Type B pancreatic cell (in vitro differentiated cells): ENCODE measurements around the gene LIPE. TPM values are rescaled to one million over a fixed set of nuclear protein-coding genes. Genes with fewer than 3 reads are reported as not detected.

Experiments
- DNase-seq: peaks from one replicate; pipeline ENCODE4 v3.0.0; 2021; ENCODE audit warnings: mixed read lengths; ENCODE audit not compliant: unreplicated experiment; ENCODE audit errors: extremely low spot score
- H3K27ac Mint-ChIP-seq: 2 replicates; pipeline ENCODE4 v1.8.0; 2021; ENCODE audit warnings: mild to moderate bottlenecking, mixed read lengths
- H3K27me3 Mint-ChIP-seq: 2 replicates; pipeline ENCODE4 v1.8.0; 2021; ENCODE audit warnings: mixed read lengths
- H3K36me3 Mint-ChIP-seq: 2 replicates; pipeline ENCODE4 v1.8.0; 2021; ENCODE audit warnings: mixed read lengths
- H3K4me1 Mint-ChIP-seq: one replicate; pipeline ENCODE4 v1.8.0; 2021; ENCODE audit warnings: mixed read lengths; ENCODE audit not compliant: unreplicated experiment
- H3K4me3 Mint-ChIP-seq: 2 replicates; pipeline ENCODE4 v1.8.0; 2021; ENCODE audit warnings: mild to moderate bottlenecking, mixed read lengths
- H3K9me3 Mint-ChIP-seq: 2 replicates; pipeline ENCODE4 v1.8.0; 2021; ENCODE audit warnings: mixed read lengths
- total RNA-seq: library from RNA; stranded (reverse); gene quantifications from 2 replicates; pipeline ENCODE4 v1.2.1, GENCODE V29; 2021; ENCODE audit warnings: low replicate concordance
- TF ChIP-seq, protein P1 (sequence below): fragments of 200-600 bp; sonication (generic); conservative IDR thresholded peaks from 2 replicates; pipeline ENCODE4 v1.5.0; 2021; ENCODE audit warnings: antibody characterized with exemption, mild to moderate bottlenecking

LIPE gene
- total RNA-seq, 1 donor from 2014 or later: 17.9 TPM

DNA sequence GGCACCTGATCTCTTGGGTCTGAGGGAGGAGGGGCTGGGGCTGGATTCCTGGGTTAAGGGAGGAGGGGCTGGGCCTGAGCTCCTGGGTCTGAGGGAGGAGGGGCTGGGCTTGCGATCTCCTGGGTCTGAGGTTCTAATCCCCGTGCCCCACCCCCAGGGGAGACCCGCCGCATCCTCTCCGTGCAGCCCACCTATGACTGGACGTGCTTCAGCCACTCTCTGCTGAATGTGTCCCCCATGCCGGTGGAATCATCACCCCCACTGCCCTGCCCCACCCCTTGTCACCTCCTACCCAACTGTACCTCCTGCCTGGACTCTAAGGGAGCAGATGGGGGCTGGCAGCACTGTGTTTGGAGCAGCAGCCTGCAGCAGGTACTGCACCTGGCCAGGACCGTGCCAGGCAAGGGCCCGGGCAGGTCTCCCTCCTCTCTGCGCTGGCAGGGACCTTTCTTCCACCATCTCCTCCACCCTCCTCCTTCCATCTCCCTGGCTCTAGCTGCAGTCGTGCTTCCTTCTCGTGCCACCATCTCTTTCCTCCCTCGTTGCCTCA lies 64.2 kb downstream of the LIPE start:
- no peak for DNase-seq
- Mint-ChIP-seq H3K27ac (no peak overlapping the region), H3K9me3 (no peaks in the 10 kb centered on the region), H3K4me3 (no peak overlapping the region), H3K4me1 (no peaks in the 10 kb centered on the region), H3K36me3 (peaks cover 22% of the 10 kb centered on the region), H3K27me3 (no peaks in the 10 kb centered on the region)
- TF ChIP-seq, protein P1, sequence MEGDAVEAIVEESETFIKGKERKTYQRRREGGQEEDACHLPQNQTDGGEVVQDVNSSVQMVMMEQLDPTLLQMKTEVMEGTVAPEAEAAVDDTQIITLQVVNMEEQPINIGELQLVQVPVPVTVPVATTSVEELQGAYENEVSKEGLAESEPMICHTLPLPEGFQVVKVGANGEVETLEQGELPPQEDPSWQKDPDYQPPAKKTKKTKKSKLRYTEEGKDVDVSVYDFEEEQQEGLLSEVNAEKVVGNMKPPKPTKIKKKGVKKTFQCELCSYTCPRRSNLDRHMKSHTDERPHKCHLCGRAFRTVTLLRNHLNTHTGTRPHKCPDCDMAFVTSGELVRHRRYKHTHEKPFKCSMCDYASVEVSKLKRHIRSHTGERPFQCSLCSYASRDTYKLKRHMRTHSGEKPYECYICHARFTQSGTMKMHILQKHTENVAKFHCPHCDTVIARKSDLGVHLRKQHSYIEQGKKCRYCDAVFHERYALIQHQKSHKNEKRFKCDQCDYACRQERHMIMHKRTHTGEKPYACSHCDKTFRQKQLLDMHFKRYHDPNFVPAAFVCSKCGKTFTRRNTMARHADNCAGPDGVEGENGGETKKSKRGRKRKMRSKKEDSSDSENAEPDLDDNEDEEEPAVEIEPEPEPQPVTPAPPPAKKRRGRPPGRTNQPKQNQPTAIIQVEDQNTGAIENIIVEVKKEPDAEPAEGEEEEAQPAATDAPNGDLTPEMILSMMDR: no peak

DNA sequence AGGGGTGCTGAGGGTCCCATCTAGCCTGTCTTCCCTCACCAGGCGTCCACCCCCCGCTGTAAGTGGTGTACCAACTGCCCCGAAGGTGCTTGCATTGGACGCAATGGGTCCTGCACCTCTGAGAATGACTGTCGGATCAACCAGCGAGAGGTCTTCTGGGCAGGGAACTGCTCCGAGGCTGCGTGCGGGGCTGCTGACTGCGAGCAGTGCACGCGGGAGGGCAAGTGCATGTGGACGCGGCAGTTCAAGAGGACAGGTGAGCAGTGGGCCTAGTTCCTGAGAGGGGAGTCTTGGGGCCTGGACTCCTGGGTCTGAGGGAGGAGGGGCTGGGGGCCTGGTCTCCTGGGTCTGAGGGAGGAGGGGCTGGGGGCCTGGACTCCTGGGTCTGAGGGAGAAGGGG lies 64.8 kb downstream of the LIPE start:
- no peak overlapping the region for H3K27ac Mint-ChIP-seq
- H3K4me1 Mint-ChIP-seq: no peaks in the 10 kb centered on the region
- TF ChIP-seq, protein P1: no peak
- no peak overlapping the region for H3K4me3 Mint-ChIP-seq
- DNase-seq: no peak
- no peaks in the 10 kb centered on the region for H3K9me3 Mint-ChIP-seq
- H3K36me3 Mint-ChIP-seq: peaks cover 26% of the 10 kb centered on the region
- H3K27me3 Mint-ChIP-seq: no peaks in the 10 kb centered on the region

DNA sequence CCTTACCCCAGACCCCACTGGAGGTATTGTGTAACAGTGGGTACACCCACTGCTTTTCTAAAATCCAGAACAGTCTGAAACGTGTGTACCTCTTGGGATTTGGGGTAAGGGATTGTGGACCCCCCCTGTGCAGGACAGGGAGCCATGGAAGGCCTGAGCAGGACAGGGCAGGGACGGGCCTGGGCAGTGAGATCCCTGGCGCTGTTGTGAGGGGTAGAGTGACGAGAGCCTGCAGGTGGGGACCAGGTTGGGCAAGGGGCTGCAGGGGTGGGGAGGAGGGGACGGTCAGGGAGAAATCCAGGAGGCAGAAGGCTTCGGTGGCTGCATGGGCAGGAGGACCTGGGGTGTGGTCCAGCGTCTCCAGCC lies 65.7 kb downstream of the LIPE start:
- Mint-ChIP-seq H3K27me3 (no peaks in the 10 kb centered on the region), H3K9me3 (no peaks in the 10 kb centered on the region), H3K36me3 (peaks cover 26% of the 10 kb centered on the region), H3K27ac (no peak overlapping the region), H3K4me1 (no peaks in the 10 kb centered on the region), H3K4me3 (no peak overlapping the region)
- TF ChIP-seq, protein P1: no peak
- no peak for DNase-seq

DNA sequence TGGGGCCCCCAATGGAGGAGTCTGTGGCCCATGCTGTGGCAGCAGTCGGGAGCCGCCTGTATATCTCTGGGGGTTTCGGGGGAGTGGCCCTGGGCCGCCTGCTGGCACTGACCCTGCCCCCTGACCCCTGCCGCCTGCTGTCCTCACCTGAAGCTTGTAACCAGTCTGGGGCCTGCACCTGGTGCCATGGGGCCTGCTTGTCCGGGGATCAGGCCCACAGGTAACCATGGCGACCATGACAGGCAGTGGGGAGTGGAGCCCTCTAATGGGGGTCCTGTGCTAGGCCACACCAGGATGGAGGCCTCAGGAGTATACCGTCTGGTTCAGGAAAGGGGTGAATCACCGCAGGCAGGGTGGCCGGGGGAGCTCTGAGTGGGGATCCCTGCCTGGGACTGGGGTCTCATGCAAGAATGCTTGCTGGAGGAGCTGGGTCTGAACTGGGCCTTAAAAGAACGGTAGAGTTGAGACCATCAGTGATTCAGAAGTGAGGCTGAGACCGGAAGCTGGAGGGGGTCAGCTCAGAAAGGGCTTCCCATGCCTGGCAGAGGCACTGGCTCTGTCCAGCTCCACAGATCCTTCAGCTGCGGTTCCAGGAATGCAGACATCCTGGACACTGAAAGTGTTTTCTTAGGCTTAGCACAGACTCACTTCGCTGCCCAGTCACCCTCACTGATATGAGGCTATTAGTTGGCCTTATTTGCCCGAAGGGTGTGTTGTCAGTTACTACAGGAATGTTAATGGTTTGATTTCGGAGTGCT lies 66.2 kb downstream of the LIPE start:
- Mint-ChIP-seq H3K9me3 (no peaks in the 10 kb centered on the region), H3K27me3 (no peaks in the 10 kb centered on the region), H3K4me1 (no peaks in the 10 kb centered on the region), H3K27ac (no peak overlapping the region), H3K4me3 (no peak overlapping the region), H3K36me3 (peaks cover 26% of the 10 kb centered on the region)
- DNase-seq: no peak
- TF ChIP-seq, protein P1: peak; percentile 19

DNA sequence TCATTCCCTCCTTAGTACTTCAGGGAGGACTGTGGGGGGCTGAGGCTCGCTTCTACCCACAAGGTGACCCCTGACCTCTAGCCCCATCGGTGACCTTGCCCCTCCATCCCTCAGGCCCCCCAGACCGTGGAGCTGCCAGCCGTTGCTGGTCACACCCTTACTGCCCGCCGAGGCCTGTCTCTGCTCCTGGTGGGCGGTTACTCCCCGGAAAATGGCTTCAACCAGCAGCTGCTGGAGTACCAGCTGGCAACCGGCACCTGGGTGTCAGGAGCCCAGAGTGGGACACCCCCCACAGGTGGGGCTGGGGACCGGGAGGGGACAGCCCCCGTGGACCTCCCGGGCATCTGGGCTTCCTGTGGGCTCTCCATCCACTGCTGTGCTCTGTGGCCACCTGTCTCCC lies 69.9 kb downstream of the LIPE start:
- DNase-seq: no peak
- peaks cover 15% of the 10 kb centered on the region for H3K36me3 Mint-ChIP-seq
- H3K9me3 Mint-ChIP-seq: no peaks in the 10 kb centered on the region
- TF ChIP-seq, protein P1: no peak
- H3K27ac Mint-ChIP-seq: no peak overlapping the region
- H3K27me3 Mint-ChIP-seq: no peaks in the 10 kb centered on the region
- H3K4me1 Mint-ChIP-seq: no peaks in the 10 kb centered on the region
- H3K4me3 Mint-ChIP-seq: no peak overlapping the region
